Tibial nerve (tissue), 3 donors: ENCODE data around the gene RIMS1.

Experiments used
- POLR2A ChIP-seq, 2 donors: fragments of 450-650 bp; IDR thresholded peaks; one replicate each; pipeline ENCODE4 v1.6.1; 2017; ENCODE audit warnings: antibody characterized with exemption in 2 of 2, mild to moderate bottlenecking in 2 of 2, moderate library complexity in 2 of 2
- TF ChIP-seq, protein P1 (sequence below), 5 experiments: fragments of 200-600 bp in 3 of 5; fragments of 450-650 bp in 2 of 5; sonication (generic) in 3 of 5; IDR thresholded peaks; one replicate each; pipeline ENCODE4 v1.5.1; 2016 to 2019; ENCODE audit warnings: antibody characterized with exemption in 5 of 5, mild to moderate bottlenecking in 3 of 5, moderate library complexity in 2 of 5

DNA sequence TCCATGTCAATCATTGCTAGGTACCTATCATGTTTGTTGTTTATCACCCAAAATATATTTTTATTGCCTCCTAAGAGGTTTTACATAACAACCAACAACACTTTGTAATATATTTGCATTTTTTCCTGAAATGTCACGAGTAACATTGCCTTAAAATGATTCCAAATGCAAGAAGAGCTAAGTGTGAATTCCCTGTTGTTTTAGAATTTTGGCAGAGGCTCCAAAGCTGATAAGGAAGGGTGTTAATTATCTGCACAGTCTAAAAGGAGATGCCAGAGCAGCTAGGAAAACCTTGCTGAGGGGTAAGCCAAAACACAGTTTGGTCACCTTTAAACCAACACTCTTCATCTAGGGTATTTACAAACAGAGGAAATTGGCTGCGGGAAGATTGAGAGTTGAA lies 533.6 kb downstream of the RIMS1 start:
- TF ChIP-seq, protein P1, sequence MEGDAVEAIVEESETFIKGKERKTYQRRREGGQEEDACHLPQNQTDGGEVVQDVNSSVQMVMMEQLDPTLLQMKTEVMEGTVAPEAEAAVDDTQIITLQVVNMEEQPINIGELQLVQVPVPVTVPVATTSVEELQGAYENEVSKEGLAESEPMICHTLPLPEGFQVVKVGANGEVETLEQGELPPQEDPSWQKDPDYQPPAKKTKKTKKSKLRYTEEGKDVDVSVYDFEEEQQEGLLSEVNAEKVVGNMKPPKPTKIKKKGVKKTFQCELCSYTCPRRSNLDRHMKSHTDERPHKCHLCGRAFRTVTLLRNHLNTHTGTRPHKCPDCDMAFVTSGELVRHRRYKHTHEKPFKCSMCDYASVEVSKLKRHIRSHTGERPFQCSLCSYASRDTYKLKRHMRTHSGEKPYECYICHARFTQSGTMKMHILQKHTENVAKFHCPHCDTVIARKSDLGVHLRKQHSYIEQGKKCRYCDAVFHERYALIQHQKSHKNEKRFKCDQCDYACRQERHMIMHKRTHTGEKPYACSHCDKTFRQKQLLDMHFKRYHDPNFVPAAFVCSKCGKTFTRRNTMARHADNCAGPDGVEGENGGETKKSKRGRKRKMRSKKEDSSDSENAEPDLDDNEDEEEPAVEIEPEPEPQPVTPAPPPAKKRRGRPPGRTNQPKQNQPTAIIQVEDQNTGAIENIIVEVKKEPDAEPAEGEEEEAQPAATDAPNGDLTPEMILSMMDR (IDR thresholded peaks at IDR 0.05) = no peak
- TF ChIP-seq POLR2A (IDR thresholded peaks at IDR 0.05) = no peak
